ENCODE results near the gene ZNF677. TPM values are rescaled to one million over a fixed set of nuclear protein-coding genes. Genes with fewer than 3 reads are reported as not detected.
"Not testable (repeated sequence)": the region's sequence is repeated elsewhere in the genome, so short reads cannot be mapped to it uniquely, and the experiment has no call there.

Gene ZNF677
- total and polyA plus RNA-seq, 12 donors, result 6.9 to 34.2 (median 20.7) TPM

DNA sequence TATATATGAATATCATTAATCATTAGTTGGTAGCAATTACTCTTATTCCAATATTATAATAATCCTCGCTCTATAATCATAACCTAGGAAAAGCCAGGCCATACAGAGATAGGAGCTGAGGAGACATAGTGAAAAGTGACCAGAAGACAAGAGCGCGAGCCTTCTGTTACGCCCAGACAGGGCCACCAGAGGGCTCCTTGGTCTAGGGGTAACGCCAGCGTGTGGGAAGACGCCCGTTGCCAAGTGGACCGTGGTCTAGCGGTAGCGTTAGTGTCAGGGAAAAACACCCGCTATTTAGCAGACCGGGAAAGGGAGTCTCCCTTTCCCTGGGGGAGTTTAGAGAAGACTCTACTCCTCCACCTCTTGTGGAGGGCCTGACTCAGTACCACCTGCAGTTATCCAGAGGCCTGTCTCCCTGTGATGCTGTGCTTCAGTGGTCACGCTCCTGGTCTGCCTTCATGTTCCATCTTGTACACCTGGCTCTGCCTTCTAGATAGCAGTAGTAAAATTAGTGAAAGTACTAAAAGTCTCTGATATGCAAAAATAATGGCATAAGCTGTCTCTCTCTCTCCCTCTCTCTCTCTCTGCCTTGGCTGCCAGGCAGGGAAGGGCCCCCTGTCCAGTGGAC lies 3.2 kb upstream of the ZNF677 start, which contains the start of gene VN1R2:
VN1R2 (plus strand) TSS at position 578 of the 628 bp plus-strand sequence. CDS start 84 bp downstream, outside the sequence.
- H3K4me3 ChIP-seq; H3K4me1 ChIP-seq (replicated peaks in 1 of 2); H3K9me3 ChIP-seq (replicated peaks in 1 of 3); H3K27ac ChIP-seq; DNase-seq; H3K36me3 ChIP-seq (replicated peaks in 1 of 2); H3K27me3 ChIP-seq; intact Hi-C loops (cut with DNase I): not testable (repeated sequence)
- 60 to 65% (median 63%) methylated on average over 14 of the region's 14 CpGs for WGBS, 4 donors

DNA sequence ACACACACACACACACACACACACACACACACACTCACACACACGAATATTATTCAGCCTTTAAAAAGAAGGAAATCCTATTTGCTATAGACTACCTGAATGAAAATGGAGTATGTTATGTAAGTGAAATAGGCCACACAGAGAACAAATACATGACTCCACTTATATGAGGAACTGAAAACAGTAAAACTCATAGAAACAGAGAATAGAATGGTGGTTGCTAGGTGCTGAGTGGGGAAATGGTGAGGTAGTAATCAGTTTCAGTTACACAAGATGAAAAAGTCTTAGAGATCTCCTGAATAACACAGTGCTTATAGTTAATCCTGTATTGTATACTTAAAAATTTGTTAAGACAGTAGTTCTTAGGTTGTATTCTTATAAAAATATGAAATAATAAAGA lies 8.2 kb downstream of the ZNF677 start:
- no peak overlapping the region for H3K27ac ChIP-seq
- no peaks in the 10 kb centered on the region for H3K27me3 ChIP-seq
- 70 to 88% (median 79%) methylated on average over 1 of the region's 1 CpG for WGBS, 4 donors
- peaks cover 0 to 14% of the 10 kb centered on the region in 2 donors for H3K36me3 ChIP-seq (replicated peaks in 1 of 2)
- H3K9me3 ChIP-seq (replicated peaks in 1 of 3), result peaks cover 0 to 58% (median 30%) of the 10 kb centered on the region in 3 donors
- H3K4me3 ChIP-seq, result no peak overlapping the region
- intact Hi-C loops (cut with DNase I), result no loop called here
- no peaks in the 10 kb centered on the region for H3K4me1 ChIP-seq (replicated peaks in 1 of 2)
- TF ChIP-seq, protein P1, sequence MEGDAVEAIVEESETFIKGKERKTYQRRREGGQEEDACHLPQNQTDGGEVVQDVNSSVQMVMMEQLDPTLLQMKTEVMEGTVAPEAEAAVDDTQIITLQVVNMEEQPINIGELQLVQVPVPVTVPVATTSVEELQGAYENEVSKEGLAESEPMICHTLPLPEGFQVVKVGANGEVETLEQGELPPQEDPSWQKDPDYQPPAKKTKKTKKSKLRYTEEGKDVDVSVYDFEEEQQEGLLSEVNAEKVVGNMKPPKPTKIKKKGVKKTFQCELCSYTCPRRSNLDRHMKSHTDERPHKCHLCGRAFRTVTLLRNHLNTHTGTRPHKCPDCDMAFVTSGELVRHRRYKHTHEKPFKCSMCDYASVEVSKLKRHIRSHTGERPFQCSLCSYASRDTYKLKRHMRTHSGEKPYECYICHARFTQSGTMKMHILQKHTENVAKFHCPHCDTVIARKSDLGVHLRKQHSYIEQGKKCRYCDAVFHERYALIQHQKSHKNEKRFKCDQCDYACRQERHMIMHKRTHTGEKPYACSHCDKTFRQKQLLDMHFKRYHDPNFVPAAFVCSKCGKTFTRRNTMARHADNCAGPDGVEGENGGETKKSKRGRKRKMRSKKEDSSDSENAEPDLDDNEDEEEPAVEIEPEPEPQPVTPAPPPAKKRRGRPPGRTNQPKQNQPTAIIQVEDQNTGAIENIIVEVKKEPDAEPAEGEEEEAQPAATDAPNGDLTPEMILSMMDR (IDR thresholded peaks at IDR 0.05), result no peak
- TF ChIP-seq POLR2A (IDR thresholded peaks at IDR 0.05), result no peak
- DNase-seq, result no peak

DNA sequence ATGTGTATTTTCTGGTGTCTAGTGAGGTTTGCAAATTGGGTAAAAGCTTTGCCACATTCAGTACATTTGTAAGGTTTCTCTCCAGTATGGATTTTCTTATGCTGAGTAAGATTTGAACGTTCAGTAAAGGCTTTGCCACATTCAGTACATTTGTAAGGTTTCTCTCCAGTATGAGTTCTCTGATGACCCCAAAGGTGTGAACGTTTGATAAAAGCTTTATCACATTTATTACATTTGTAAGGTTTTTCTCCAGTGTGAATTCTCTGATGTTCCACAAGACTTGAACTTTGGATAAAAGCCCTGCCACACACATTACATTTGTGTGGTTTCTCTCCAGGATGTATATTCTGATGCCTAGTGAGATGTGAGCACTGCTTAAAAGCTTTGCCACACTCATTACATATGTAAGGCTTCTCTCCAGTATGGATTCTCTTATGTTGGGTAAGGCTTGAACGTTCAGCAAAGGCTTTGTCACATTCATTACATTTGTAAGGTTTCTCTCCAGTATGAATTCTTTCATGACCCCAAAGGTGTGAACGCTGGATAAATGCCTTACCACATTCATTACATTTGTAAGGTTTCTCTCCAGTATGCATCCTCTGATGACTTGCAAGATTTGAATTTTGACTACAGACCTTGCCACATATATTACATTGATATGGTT lies 17.4 kb downstream of the ZNF677 start:
- TF ChIP-seq POLR2A (IDR thresholded peaks at IDR 0.05), result no peak
- TF ChIP-seq, protein P1 (IDR thresholded peaks at IDR 0.05), result no peak
- no peaks in the 10 kb centered on the region for H3K4me1 ChIP-seq (replicated peaks in 1 of 2)
- no peak overlapping the region for H3K4me3 ChIP-seq
- intact Hi-C loops (cut with DNase I), result no loop called here
- H3K27ac ChIP-seq, result no peak overlapping the region
- H3K9me3 ChIP-seq (replicated peaks in 1 of 3), result peaks cover 3 to 91% (median 34%) of the 10 kb centered on the region in 3 donors
- DNase-seq, result no peak
- WGBS, 4 donors, result 92 to 95% (median 94%) methylated on average over 4 of the region's 4 CpGs
- H3K27me3 ChIP-seq, result no peaks in the 10 kb centered on the region
- H3K36me3 ChIP-seq (replicated peaks in 1 of 2), result no peaks in the 10 kb centered on the region

DNA sequence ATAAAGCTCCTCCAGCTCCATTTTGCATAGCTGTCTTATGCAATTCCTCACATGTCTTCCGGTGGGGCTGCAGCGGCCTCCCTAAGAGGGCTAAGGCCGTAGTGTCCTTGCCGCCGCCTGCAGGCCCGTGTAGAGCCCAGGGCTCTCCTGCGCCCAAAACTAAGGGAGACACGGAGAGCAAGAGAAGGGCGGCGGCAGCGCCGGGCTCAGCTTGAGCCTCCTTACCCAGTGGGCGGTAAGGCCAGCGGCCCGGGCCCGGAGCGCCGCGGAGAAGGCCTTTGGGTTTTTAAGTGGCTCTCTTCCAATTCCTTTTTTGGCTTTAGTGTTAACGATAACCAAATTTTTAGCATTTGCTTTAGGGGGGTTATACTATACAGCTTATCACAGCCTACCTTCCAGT lies 30.1 kb downstream of the ZNF677 start:
- DNase-seq, result no peak
- 91 to 96% (median 95%) methylated on average over 11 to 20 of the region's 20 CpGs for WGBS, 4 donors
- H3K9me3 ChIP-seq (replicated peaks in 1 of 3), result peaks cover 0 to 67% (median 0%) of the 10 kb centered on the region in 3 donors
- intact Hi-C loops (cut with DNase I), result loop anchor here in 1 of 2 donors (10.0 kb wide), 1 partner anchor 740 kb away; no protein-coding TSS in a partner anchor
- H3K4me3 ChIP-seq, result no peak overlapping the region
- H3K4me1 ChIP-seq (replicated peaks in 1 of 2), result no peaks in the 10 kb centered on the region
- no peak overlapping the region for H3K27ac ChIP-seq
- TF ChIP-seq, protein P1 (IDR thresholded peaks at IDR 0.05), result no peak
- TF ChIP-seq POLR2A (IDR thresholded peaks at IDR 0.05), result no peak
- no peaks in the 10 kb centered on the region for H3K27me3 ChIP-seq
- no peaks in the 10 kb centered on the region for H3K36me3 ChIP-seq (replicated peaks in 1 of 2)

DNA sequence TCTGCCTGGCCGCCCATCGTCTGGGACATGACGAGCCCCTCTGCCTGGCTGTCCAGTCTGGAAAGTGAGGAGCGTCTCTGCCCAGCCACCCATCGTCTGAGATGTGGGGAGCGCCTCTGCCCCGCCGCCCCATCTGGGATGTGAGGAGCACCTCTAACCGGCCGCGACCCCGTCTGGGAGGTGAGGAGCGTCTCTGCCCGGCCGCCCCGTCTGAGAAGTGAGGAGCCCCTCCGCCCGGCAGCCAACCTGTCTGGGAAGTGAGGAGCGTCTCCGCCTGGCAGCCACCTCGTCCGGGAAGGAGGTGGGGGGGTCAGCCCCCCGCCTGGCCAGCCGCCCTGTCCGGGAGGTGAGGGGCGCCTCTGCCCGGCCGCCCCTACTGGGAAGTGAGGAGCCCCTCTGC lies 32.0 kb downstream of the ZNF677 start:
- not testable (repeated sequence) for H3K36me3 ChIP-seq (replicated peaks in 1 of 2); H3K27ac ChIP-seq; DNase-seq; H3K4me3 ChIP-seq; H3K27me3 ChIP-seq; H3K4me1 ChIP-seq (replicated peaks in 1 of 2)
- intact Hi-C loops (cut with DNase I), result loop anchor here in 1 of 2 donors (10.0 kb wide), 1 partner anchor 738 kb away; no protein-coding TSS in a partner anchor
- 95 to 97% methylated on average over 25 of the region's 28 CpGs; no CpG with 5 or more reads in 2 of the 4 donors for WGBS, 4 donors
- H3K9me3 ChIP-seq (replicated peaks in 1 of 3), result peaks cover 0 to 67% (median 7%) of the 10 kb centered on the region in 3 donors

Data from adrenal gland (tissue), 12 donors.